HG03565 (cell line): ENCODE results near the gene NFIL3.

ENCODE experiments used
- ATAC-seq: cut with Tn5 transposase; IDR thresholded peaks from one replicate; pipeline ENCODE4 v1.9.1; 2021; ENCODE audit warnings: mild to moderate bottlenecking, moderate library complexity; ENCODE audit not compliant: unreplicated experiment

The NFIL3 gene

DNA sequence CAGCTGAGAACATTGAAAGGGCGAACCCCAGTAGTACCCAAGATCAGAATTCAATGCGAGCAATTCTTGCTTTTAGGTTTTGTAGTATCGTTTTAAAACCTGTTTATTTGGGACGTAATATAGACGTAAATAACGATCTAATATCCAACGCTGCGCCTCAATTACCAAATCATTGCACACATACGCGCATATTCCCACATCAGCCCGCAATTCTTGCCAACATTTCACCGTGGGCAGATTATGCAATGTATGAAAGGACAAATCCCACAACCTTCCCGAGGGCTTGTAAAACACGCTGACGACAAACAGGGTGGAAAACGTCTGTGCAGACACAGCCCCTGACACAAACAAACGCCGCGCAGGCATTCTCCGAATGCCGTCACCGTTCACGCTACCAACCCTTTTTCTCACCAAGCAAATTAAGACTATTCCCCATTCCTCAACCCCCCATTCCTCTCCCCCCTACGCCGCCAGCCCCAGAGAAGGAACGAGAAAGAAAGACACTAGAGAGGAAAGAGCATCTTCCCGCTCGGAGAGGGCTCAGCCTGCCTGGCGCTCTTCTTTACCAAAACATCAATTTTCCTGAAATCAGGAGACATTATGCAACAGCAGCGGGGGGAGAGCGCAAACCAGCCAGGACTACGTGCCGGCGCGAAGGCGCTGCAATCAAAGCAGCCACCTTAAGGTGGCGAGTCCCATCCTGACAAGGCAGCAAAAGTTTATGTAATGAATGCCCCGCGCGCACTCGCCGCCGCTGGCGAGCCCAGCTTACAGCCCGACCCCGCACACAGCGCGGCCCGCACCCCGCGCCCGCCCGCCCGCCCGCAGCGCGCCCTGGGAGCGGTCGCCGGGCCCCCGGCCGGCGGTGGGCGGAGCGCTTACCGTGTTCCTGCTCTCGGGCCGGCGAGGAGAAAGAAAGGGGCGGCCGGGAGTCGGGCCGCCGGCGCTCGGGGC is 597 bp downstream of the NFIL3 start:
- ATAC-seq, result peak; percentile 24

- no peak for ATAC-seq
Observed at GRCh38 chr9:91421971-91422757, 1.5 kb downstream of the NFIL3 start.

DNA sequence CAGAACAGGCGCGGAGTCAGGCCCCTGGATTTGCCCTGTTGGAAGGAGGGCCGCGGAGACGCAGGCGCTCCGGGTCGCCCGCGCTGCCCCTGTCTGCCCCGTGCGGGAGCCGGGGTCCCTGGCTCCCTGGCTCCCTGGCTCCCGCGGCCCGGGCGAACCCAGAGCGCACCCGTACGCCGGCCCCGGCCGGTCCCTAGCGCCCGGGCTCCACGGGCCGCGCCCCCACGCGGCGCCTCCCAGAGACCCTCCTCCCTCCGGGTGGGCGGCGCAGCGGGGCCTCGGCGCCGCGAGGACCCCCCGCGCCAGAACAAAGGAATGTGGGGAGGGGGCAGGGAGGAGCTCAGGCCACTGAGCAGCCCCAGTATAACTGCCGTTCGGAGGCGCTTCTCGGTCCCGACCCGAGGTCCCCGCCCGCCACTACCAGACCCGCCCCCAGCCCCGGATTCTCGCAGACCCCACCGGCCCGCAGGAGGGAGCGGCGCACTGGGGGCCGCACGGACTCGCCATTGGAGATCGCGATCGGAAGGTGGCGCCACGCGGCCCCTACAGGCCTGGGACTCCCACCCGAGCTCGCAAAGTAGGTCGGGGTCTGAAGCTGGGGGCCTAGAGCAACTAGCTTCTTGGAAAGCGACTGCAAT is 2.4 kb downstream of the NFIL3 start:
- no peak for ATAC-seq

DNA sequence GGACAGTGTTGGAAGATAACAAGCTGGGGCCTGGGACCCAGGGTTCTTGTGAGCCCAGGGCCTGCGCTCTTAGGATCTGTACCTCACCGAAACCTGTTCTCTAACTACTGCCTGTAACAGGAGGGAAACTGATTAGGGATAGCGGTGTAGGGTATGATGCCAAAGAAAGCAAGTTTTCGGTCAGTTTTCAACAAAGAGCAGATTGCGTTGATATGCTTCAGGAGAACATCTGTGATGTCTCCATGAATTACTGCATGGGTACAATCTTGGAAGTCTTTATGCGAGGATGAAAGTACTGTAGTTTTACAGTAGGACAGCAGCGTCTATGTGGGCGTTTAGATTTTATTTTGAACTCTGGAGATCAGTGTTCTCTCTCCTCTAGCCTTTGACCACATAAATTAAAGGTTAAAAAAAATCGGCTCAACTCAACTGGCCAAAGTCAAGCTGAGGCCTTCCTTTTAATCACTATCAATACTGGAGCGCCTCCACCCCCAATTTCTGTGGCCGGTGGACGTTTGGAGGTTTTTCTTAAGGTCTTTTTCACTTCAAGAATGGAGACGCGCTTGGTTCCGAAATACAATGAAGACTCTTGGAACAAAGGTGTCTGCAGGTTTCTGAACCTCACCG is 3.0 kb downstream of the NFIL3 start:
- no peak for ATAC-seq

DNA sequence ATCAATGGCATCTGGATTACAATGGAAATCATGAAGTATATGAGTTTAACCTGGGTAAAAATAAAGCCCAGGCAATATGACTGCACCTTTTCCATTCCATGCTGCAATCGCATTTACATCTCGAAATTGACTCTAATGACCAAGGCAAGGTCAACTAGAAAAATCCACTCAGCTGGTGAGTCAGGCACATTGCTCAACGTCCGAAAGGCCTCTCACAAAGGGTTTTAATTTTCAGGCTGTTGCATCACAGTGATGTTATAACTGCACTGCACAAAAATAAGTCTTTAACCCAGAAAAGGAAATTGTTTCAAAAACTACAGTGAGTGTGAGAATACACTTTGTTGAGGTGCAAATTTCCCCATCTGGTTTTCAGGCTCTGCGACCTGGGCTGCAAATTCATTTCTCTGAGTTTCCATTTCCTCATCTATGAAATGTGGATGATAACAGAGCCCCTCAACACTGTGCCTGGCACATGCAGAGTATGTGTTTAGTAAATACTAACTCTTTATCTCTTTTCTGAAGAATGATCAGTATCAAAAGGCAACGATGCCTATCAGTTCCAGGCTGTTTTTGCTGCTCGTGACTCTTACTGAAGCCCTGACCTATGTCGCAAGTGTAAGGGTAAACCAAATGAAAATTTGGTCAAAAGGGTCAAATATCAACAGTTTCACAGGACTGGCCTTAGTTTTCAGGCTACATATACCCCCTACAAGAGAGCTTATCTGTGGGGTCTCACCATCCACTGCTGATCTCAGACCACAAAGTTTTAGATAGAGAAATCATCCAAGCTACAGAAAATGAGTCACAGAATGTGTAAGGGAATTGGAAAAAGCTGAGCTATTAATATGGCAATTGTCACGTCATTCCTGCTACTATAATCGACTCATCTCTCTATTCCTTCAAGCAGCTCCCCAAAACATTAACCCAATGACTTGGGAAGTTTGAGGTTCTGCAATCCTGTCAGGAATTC is 4.1 kb downstream of the NFIL3 start:
- ATAC-seq, result no peak

GRCh38 chr9:91418215-91418610 is 5.4 kb downstream of the NFIL3 start:
- ATAC-seq, result no peak

DNA sequence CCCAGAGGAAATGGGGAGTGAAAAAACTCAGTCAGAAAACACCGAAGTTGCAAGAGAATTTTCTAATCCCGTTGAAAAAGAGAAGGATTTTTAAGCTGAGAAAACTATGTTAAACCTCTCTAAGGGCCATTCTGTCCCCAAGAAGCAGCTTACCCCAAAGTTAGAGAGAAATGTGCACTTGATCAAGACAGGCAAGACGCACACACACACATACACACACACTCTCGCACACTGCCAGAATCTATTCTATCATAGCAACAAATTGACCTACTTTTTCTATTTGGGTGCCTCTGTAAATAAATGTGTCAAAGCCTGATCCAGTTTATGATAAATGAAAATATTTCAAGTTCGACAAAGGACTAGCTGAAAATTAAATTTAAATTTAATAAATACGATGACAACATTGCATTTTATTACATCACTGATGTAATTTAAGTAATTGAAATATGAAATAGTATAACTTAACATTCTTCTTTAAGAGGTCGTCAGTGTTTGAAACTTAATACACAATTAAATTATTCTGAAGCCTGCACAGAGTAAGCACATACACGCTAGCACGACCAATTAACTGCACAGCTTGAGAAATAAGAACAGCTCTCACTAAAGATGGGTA is 5.9 kb downstream of the NFIL3 start:
- no peak for ATAC-seq

DNA sequence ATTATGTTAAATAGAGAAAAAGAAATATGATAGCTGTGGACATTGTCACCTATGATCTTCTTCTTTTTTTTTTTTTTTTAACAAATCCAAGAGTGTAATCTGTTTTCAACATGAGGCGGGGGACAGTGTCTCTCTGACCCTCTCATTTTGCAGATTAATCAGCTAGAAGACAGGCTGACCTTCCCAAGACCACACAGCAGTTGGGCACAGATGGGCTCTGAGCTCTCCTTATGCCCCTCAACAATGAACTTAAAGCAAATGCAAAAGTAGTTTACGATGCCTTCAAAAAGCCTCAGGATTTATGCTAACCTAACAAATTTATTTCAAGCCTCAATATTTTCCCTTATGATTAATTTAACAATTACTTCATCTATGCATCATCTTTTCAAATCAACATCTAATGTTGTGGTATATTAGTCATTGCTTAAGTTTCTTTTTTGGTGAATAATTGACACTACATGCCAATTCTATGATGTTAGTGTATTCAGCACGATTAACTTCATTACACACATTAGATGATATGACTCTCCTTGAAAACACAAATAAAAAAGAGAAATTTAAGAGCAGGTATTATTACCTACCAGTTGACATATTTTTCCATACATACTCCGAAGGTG is 7.4 kb downstream of the NFIL3 start:
- ATAC-seq, result no peak

- peak; percentile 96 for ATAC-seq
Observed at GRCh38 chr9:91415290-91415689, 8.3 kb downstream of the NFIL3 start.

- ATAC-seq, result no peak
Observed at GRCh38 chr9:91412941-91413340, 10.7 kb downstream of the NFIL3 start.

- no peak for ATAC-seq
Observed at GRCh38 chr9:91411096-91411771, 12.4 kb downstream of the NFIL3 start.

GRCh38 chr9:91410161-91410560 is 13.5 kb downstream of the NFIL3 start:
- ATAC-seq, result no peak

- no peak for ATAC-seq
Observed at GRCh38 chr9:91408475-91408874, 15.2 kb downstream of the NFIL3 start.

DNA sequence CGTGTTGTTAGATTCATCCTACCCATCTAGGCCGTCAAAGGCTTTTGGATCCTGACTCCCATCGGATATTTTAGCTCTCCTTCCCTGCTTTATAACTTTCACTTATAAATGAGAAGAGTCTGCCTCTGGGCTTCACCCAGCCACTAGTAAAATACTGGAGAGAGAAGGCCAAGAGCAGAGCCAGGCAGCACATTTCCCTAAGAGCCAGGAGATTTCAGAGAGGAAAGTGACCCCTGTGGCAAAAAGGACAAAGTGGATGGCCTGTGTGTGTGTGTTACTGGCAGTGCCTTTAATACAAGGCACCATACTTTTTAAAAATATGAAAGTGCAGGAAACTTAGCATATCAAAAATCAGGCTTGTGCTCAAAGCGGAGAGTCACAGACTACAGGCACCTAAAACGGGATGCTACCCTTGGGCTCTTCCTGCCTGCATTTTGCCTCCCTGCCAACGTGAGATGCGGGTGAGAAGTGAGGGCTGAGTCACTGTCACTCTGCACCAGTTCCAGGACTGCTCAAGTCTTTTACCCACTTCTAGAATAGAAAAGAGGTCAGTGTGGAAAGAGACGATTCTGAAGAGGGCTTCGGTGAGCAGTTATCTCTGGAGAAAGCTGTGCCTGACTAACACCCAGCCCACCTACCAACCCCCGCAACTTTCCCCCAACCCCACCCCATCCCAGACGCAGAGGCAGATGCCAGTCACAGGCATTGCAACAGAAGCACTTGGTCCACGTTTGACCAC is 15.9 kb downstream of the NFIL3 start:
- ATAC-seq, result no peak

DNA sequence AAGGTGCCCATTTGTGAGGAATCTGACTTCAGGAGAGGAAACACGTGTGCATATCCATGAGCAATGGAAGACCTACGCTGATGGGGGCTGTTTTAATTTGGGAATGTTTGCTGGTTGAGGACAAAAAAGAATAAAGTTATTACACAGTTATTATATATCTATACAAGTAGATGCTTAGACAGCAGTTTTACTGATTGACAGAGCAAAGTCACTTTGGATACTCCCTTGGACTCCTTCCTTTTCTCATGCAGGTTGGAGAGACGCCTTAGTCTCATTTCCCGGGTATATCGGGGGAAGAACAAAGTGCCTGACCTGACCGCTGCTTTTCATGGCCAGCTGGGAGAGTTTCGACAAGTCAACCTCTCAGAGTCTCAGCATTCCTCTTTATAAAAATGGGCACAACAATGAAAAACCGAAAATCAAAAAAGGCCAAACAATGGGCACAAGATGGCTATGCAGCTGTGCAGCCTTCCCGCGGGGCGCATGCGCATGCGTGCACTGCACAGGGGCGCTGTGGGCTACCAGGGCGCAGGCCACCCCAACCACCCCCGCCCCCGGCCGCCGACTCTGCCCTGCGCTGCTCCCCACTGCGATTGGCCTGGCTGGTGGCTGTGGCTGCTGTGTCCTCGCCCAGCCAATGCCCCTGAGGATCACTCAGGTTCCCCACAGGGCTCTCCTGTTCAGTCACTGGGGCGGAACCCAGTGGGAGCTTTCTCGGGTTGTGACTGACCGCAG is 18.1 kb downstream of the NFIL3 start:
- no peak for ATAC-seq

DNA sequence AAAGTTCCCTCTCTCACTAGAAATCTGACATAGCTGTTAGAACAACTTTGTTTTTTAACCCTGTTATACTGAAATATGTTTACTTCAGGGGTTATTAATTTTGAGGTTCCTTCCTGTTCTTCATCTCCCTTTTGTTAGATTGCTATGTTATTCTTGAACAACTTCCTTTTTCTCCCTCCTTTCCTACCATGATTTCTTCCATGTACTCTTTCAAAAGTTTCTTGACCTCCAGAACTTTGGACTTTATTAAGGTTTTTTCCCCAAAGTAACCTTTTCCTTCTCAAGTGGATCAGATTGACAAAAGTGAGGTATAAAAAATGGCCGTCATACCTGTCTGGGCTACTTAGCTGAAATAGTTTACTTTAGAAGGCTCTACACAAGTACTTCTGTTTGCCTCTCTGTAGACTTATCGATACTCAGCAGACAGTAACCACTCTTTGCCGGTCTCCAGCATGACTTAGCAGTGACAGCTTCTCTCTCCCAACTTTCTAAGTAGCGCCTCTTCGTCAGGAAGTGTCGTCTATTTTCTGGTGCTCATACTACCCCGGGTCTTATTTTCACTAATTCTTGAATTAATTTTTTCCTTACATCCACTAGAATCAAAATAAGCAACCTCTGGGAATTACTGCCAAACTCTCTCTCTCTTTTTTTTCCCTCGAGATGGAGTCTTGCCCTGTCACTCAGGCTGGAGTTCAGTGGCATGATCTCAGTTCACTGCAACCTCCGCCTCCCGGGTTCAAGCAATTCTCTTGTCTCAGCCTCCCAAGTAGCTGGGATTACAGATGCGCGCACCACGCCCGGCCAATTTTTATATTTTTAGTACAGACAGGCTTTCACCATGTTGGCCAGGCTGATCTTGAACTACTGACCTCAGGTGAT is 19.7 kb downstream of the NFIL3 start:
- no peak for ATAC-seq
